K562 (cell line): ENCODE results near the gene ARMCX6. TPM values are rescaled to one million over a fixed set of nuclear protein-coding genes. Genes with fewer than 3 reads are reported as not detected.

Source experiments
- ATAC-seq: fragments of 200-7000 bp; cut with Tn5 transposase; 3 replicates; pipeline ENCODE4 v1.9.1; 2020; ENCODE audit warnings: moderate library complexity
- BruUV-seq: library from RNA; stranded (reverse); fragments of 400-500 nt; replicated peaks from 2 replicates; lab custom pipeline; 2021; lab: Mats Ljungman, UMichigan
- CTCF ChIA-PET: fragments of 300-600 bp; formaldehyde crosslinking; extraction: SDS; loops from one replicate; lab custom pipeline; 2021; ENCODE audit warnings: low intra/inter-chr PET ratio; lab: Yijun Ruan, JAX
- POLR2A ChIA-PET: fragments of 300-600, 350-650 bp; sonication (Branson Sonifier 250); formaldehyde crosslinking; extraction: SDS; loops from one replicate; lab custom pipeline; 2021; ENCODE audit warnings: antibody characterized with exemption, inconsistent platforms; lab: Yijun Ruan, JAX
- DNase-seq, 4 experiments: peaks; one replicate each; pipeline versions ENCODE4 v3.0.0 to v3.0.0-alpha.2; 2011 to 2018; ENCODE audit warnings: low spot score in 3 of 4, mixed read lengths in 3 of 4; ENCODE audit errors: extremely low read depth in 1 of 4
- FAIRE-seq: peaks from 2 replicates; lab custom pipeline; 2011; peaks lifted over from hg19 to GRCh38; lab: Jason Lieb, UNC
- H2AFZ ChIP-seq: 2 replicates; pipeline ENCODE4 v1.6.0; 2011; ENCODE audit warnings: low read depth, low read length, control low read depth, inconsistent platforms
- H3K27ac ChIP-seq: fragments of 200-600 bp; 3 replicates; pipeline ENCODE4 v1.8.0; 2011; ENCODE audit warnings: low read depth, mild to moderate bottlenecking, control low read depth, inconsistent platforms, low read length, moderate library complexity, mixed read lengths; ENCODE audit errors: extremely low read depth
- H3K27me3 ChIP-seq, 2 experiments: fragments of 300-600 bp in 1 of 2; 2 replicates in 1 of 2; 3 replicates in 1 of 2; pipeline versions ENCODE4 v1.6.0 to v1.8.0; 2011; ENCODE audit warnings: inconsistent platforms in 2 of 2, low read length in 2 of 2, mild to moderate bottlenecking in 1 of 2, mixed read lengths in 1 of 2, moderate library complexity in 1 of 2; ENCODE audit not compliant: control insufficient read depth in 2 of 2, insufficient read depth in 2 of 2
- H3K36me3 ChIP-seq: fragments of 300-600 bp; 3 replicates; pipeline ENCODE4 v1.8.0; 2011; ENCODE audit warnings: mild to moderate bottlenecking, low read length, inconsistent platforms; ENCODE audit not compliant: control insufficient read depth, insufficient read depth
- H3K4me1 ChIP-seq, 2 experiments: fragments of 200-600 bp in 1 of 2; replicated peaks in 1 of 2; 2 replicates in 1 of 2; 3 replicates in 1 of 2; pipeline versions ENCODE4 v1.5.1 to v1.8.0; 2011; ENCODE audit warnings: inconsistent platforms in 2 of 2, low read length in 2 of 2, mild to moderate bottlenecking in 1 of 2, mixed read lengths in 1 of 2, moderate library complexity in 1 of 2; ENCODE audit not compliant: control insufficient read depth in 2 of 2, insufficient read depth in 2 of 2
- H3K4me2 ChIP-seq: 2 replicates; pipeline ENCODE4 v1.6.1; 2011; ENCODE audit warnings: low read length, control low read depth, inconsistent platforms, mixed read lengths; ENCODE audit not compliant: insufficient read depth
- H3K4me3 ChIP-seq: fragments of 200-600 bp; sonication (generic), shearing (Covaris generic); 2 replicates; pipeline ENCODE4 v1.5.1; 2016; ENCODE audit warnings: control low read depth, inconsistent platforms
- H3K79me2 ChIP-seq: fragments of 200-600 bp; 3 replicates; pipeline ENCODE4 v1.8.0; 2011; ENCODE audit warnings: low read length, inconsistent platforms; ENCODE audit not compliant: control insufficient read depth, insufficient read depth
- H3K9ac ChIP-seq, 2 experiments: 2 replicates each; pipeline versions ENCODE4 v1.6.0 to v1.6.1; 2011; ENCODE audit warnings: low read depth in 2 of 2, low read length in 2 of 2, control low read depth in 1 of 2, inconsistent platforms in 1 of 2, mild to moderate bottlenecking in 1 of 2, mixed read lengths in 1 of 2; ENCODE audit not compliant: insufficient read depth in 1 of 2
- H3K9me1 ChIP-seq: one replicate; pipeline ENCODE4 v1.6.0; 2011; ENCODE audit warnings: inconsistent platforms, mild to moderate bottlenecking, low read length, moderate library complexity; ENCODE audit not compliant: control insufficient read depth, insufficient read depth
- H3K9me3 ChIP-seq: replicated peaks from 2 replicates; pipeline ENCODE4 v1.5.1; 2011; ENCODE audit warnings: low read depth, low read length, inconsistent platforms; ENCODE audit not compliant: control insufficient read depth, insufficient read depth
- H4K20me1 ChIP-seq: replicated peaks from 2 replicates; pipeline ENCODE4 v1.6.1; 2011; ENCODE audit warnings: low read length, inconsistent platforms, mixed read lengths; ENCODE audit not compliant: control insufficient read depth, insufficient read depth
- HNRNPL ChIP-seq: fragments of 200-400 bp; formaldehyde crosslinking; IDR thresholded peaks from 2 replicates; pipeline ENCODE4 v1.6.1; 2017; ENCODE audit warnings: low read depth, mild to moderate bottlenecking, low read length
- MTA1 ChIP-seq: fragments of 450-650 bp; IDR thresholded peaks from 2 replicates; pipeline ENCODE4 v1.6.1; 2017; ENCODE audit warnings: borderline replicate concordance
- NCOA1 ChIP-seq: fragments of 450-650 bp; IDR thresholded peaks from 2 replicates; pipeline ENCODE4 v1.6.1; 2016; ENCODE audit warnings: low read depth
- NFATC3 ChIP-seq: fragments of 450-650 bp; IDR thresholded peaks from 2 replicates; pipeline ENCODE4 v1.6.1; 2017; ENCODE audit warnings: mild to moderate bottlenecking
- ZNF253 ChIP-seq: fragments of 250-450 bp; sonication (Bioruptor Pico); conservative IDR thresholded peaks from 2 replicates; pipeline ENCODE4 v1.6.1; 2021; ENCODE audit warnings: mild to moderate bottlenecking
- ZNF282 ChIP-seq: sonication (generic); formaldehyde crosslinking; IDR thresholded peaks from 2 replicates; pipeline ENCODE4 v1.8.1; 2023; ENCODE audit warnings: missing genetic modification reagents
- ZNF408 ChIP-seq: fragments of 250-450 bp; sonication (Bioruptor Pico); IDR thresholded peaks from 2 replicates; pipeline ENCODE4 v1.4.0; 2020; ENCODE audit warnings: low read depth, mild to moderate bottlenecking, moderate library complexity
- ZNF77 ChIP-seq: fragments of 250-450 bp; sonication (Bioruptor Pico); IDR thresholded peaks from 2 replicates; pipeline ENCODE4 v1.5.0; 2020
- in situ Hi-C: fragments of 300-500 bp; cut with MboI; formaldehyde crosslinking; loops from 4 replicates; pipeline ENCODE4 v1.15.0; 2018; ENCODE audit warnings: inconsistent platforms, mixed read lengths
- intact Hi-C: fragments of 100-400 bp; cut with micrococcal nuclease; formaldehyde crosslinking; loops from 2 replicates; pipeline ENCODE4 v1.14.2; 2022
- polyA plus RNA-seq, 8 experiments: library from polyadenylated mRNA; depleted of rRNA in 4 of 8; stranded (reverse) in 5 of 8; unstranded in 3 of 8; fragments of >200 nt; fragmentation: Nextera tagmentation in 2 of 8; fragmentation: Illumina TruSeq in 1 of 8; extraction: Ambion mirVana in 2 of 8; extraction: Trizol in 1 of 8; gene quantifications; 2 replicates each; pipeline versions ENCODE4 v1.2.1 to v1.2.3, GENCODE V29; 2011 to 2014; ENCODE audit warnings: inconsistent platforms in 1 of 8, missing spikeins in 1 of 8
- total RNA-seq, 7 experiments: library from RNA; depleted of rRNA in 6 of 7; stranded (reverse); fragments of >200 nt in 6 of 7; fragmentation: Illumina TruSeq in 2 of 7; extraction: Trizol in 2 of 7; gene quantifications; 2 replicates each; pipeline versions ENCODE4 v1.2.1 to v1.2.3, GENCODE V29; 2011 to 2021; ENCODE audit warnings: low replicate concordance in 1 of 7
- TF ChIP-seq, protein P1 (sequence below): fragments of 450-650 bp; IDR thresholded peaks from 2 replicates; pipeline ENCODE4 v1.6.1; 2016; ENCODE audit warnings: low read depth, mild to moderate bottlenecking, moderate library complexity
- TF ChIP-seq, protein P2 (sequence below), 2 experiments: fragments of 450-650 bp in 1 of 2; IDR thresholded peaks; 2 replicates each; pipeline ENCODE4 v1.6.1; 2011 to 2017; ENCODE audit warnings: low read depth in 2 of 2, antibody characterized with exemption in 1 of 2, borderline replicate concordance in 1 of 2, low read length in 1 of 2, mild to moderate bottlenecking in 1 of 2, mixed read lengths in 1 of 2; ENCODE audit not compliant: control insufficient read depth in 1 of 2
- TF ChIP-seq, protein P3 (sequence below): fragments of 250-450 bp; sonication (Bioruptor Pico); IDR thresholded peaks from 2 replicates; pipeline ENCODE4 v1.4.0; 2020

ARMCX6 gene
- total and polyA plus RNA-seq, 9 of the 15 experiments (the other 6 are each of a cell fraction or from before 2014, with no cell fraction given): 15.4 to 41.2 (median 24.6) TPM

DNA sequence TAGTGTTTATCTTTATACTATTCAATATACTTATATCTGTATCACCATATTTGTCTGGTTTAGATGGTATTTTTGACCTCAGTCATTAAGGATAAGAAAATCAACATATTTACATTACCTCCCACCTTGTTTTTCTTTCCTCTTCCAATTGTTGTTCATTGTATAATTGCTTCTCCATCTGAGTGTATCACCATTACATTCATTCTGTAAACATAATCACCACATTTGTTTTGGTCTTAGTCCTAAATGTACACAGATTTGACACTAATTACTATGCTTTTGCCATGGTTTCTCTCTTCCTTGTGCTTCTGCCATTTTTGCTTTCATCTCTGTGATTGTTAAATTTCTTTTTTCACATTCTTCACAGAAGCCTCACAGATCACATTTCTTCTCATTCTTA lies 12.7 kb downstream of the ARMCX6 start:
- Histone ChIP-seq H3K79me2 (no peaks in the 10 kb centered on the region), H3K27ac (no peak overlapping the region), H3K36me3 (no peaks in the 10 kb centered on the region), H4K20me1 (no peaks in the 10 kb centered on the region), H3K4me3 (no peak overlapping the region), H2AFZ (no peak overlapping the region), H3K9me3 (no peaks in the 10 kb centered on the region), H3K9me1 (no peaks in the 10 kb centered on the region), H3K4me2 (no peak overlapping the region), H3K27me3 (no peaks in the 10 kb centered on the region), H3K4me1 (no peaks in the 10 kb centered on the region), H3K9ac (no peak overlapping the region)
- no TSS peak for BruUV-seq
- ATAC-seq (no peak), FAIRE-seq (no peak), DNase-seq (no peak)
- in situ Hi-C loops: no loop called here
- CTCF ChIA-PET: no interaction called here
- POLR2A ChIA-PET: no interaction called here
- intact Hi-C loops: no loop called here
- TF ChIP-seq NCOA1 (no peak), ZNF282 (CRISPR knock-in tag) (no peak), ZNF77 (no peak), MTA1 (no peak), ZNF408 (CRISPR knock-in tag) (no peak), NFATC3 (no peak), ZNF253 (CRISPR knock-in tag) (no peak), HNRNPL (no peak)
- TF ChIP-seq, protein P1, sequence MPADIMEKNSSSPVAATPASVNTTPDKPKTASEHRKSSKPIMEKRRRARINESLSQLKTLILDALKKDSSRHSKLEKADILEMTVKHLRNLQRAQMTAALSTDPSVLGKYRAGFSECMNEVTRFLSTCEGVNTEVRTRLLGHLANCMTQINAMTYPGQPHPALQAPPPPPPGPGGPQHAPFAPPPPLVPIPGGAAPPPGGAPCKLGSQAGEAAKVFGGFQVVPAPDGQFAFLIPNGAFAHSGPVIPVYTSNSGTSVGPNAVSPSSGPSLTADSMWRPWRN: no peak
- TF ChIP-seq, protein P2, sequence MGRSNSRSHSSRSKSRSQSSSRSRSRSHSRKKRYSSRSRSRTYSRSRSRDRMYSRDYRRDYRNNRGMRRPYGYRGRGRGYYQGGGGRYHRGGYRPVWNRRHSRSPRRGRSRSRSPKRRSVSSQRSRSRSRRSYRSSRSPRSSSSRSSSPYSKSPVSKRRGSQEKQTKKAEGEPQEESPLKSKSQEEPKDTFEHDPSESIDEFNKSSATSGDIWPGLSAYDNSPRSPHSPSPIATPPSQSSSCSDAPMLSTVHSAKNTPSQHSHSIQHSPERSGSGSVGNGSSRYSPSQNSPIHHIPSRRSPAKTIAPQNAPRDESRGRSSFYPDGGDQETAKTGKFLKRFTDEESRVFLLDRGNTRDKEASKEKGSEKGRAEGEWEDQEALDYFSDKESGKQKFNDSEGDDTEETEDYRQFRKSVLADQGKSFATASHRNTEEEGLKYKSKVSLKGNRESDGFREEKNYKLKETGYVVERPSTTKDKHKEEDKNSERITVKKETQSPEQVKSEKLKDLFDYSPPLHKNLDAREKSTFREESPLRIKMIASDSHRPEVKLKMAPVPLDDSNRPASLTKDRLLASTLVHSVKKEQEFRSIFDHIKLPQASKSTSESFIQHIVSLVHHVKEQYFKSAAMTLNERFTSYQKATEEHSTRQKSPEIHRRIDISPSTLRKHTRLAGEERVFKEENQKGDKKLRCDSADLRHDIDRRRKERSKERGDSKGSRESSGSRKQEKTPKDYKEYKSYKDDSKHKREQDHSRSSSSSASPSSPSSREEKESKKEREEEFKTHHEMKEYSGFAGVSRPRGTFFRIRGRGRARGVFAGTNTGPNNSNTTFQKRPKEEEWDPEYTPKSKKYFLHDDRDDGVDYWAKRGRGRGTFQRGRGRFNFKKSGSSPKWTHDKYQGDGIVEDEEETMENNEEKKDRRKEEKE (IDR thresholded peaks at IDR 0.05; ENCODE audit: borderline replicate concordance in 1 of 2, control insufficient read depth in 1 of 2, low read depth in 2 of 2, low read length in 1 of 2): no peak
- TF ChIP-seq, protein P3, sequence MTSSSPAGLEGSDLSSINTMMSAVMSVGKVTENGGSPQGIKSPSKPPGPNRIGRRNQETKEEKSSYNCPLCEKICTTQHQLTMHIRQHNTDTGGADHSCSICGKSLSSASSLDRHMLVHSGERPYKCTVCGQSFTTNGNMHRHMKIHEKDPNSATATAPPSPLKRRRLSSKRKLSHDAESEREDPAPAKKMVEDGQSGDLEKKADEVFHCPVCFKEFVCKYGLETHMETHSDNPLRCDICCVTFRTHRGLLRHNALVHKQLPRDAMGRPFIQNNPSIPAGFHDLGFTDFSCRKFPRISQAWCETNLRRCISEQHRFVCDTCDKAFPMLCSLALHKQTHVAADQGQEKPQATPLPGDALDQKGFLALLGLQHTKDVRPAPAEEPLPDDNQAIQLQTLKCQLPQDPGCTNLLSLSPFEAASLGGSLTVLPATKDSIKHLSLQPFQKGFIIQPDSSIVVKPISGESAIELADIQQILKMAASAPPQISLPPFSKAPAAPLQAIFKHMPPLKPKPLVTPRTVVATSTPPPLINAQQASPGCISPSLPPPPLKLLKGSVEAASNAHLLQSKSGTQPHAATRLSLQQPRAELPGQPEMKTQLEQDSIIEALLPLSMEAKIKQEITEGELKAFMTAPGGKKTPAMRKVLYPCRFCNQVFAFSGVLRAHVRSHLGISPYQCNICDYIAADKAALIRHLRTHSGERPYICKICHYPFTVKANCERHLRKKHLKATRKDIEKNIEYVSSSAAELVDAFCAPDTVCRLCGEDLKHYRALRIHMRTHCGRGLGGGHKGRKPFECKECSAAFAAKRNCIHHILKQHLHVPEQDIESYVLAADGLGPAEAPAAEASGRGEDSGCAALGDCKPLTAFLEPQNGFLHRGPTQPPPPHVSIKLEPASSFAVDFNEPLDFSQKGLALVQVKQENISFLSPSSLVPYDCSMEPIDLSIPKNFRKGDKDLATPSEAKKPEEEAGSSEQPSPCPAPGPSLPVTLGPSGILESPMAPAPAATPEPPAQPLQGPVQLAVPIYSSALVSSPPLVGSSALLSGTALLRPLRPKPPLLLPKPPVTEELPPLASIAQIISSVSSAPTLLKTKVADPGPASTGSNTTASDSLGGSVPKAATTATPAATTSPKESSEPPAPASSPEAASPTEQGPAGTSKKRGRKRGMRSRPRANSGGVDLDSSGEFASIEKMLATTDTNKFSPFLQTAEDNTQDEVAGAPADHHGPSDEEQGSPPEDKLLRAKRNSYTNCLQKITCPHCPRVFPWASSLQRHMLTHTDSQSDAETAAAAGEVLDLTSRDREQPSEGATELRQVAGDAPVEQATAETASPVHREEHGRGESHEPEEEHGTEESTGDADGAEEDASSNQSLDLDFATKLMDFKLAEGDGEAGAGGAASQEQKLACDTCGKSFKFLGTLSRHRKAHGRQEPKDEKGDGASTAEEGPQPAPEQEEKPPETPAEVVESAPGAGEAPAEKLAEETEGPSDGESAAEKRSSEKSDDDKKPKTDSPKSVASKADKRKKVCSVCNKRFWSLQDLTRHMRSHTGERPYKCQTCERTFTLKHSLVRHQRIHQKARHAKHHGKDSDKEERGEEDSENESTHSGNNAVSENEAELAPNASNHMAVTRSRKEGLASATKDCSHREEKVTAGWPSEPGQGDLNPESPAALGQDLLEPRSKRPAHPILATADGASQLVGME: no peak
